ENCODE measurements around the gene NOL3.

DNA sequence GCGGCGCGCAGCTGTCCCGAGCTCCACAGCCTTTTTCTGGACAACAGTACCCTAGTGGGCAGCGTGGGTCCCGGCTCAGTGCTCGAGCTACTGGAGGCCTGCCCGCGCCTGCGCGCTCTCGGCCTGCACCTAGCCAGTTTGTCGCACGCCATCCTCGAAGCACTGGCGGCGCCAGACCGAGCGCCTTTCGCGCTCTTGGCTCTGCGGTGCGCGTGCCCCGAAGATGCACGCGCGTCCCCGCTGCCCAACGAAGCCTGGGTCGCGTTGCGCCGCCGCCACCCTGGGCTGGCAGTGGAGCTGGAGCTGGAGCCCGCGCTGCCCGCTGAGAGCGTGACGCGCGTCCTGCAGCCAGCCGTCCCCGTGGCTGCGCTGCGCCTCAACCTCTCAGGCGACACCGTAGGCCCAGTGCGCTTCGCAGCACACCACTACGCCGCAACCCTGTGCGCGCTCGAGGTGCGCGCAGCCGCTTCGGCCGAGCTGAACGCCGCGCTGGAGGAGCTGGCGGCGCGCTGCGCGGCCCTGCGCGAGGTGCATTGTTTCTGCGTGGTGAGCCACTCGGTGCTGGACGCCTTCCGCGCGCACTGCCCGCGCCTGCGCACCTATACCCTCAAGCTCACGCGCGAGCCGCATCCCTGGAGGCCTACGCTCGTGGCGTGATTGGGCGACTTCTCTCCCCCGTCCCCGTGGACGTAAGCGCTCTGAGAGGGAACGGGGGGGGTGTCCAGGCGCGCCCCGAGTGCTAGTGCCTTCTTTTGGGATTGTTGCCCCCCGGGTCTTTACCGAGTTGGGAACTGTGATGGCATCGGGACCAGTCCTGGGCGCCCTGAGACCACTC is 7.0 kb upstream of the NOL3 start:
- TF ChIP-seq, protein P1, sequence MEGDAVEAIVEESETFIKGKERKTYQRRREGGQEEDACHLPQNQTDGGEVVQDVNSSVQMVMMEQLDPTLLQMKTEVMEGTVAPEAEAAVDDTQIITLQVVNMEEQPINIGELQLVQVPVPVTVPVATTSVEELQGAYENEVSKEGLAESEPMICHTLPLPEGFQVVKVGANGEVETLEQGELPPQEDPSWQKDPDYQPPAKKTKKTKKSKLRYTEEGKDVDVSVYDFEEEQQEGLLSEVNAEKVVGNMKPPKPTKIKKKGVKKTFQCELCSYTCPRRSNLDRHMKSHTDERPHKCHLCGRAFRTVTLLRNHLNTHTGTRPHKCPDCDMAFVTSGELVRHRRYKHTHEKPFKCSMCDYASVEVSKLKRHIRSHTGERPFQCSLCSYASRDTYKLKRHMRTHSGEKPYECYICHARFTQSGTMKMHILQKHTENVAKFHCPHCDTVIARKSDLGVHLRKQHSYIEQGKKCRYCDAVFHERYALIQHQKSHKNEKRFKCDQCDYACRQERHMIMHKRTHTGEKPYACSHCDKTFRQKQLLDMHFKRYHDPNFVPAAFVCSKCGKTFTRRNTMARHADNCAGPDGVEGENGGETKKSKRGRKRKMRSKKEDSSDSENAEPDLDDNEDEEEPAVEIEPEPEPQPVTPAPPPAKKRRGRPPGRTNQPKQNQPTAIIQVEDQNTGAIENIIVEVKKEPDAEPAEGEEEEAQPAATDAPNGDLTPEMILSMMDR (IDR thresholded peaks at IDR 0.05) = no peak
- no peak for TF ChIP-seq POLR2A (IDR thresholded peaks at IDR 0.05)
